Left ventricle myocardium inferior (tissue), 1 donor: Measurements from ENCODE around the gene PACSIN3. TPM values are rescaled to one million over a fixed set of nuclear protein-coding genes. Genes with fewer than 3 reads are reported as not detected.

Source experiments
- DNase-seq: peaks from one replicate; pipeline ENCODE4 v3.0.0-alpha.2; 2020
- H3K27ac ChIP-seq: fragments of 200-600 bp; replicated peaks from 2 replicates; pipeline ENCODE4 v1.8.0; 2021
- H3K27me3 ChIP-seq: fragments of 200-600 bp; 2 replicates; pipeline ENCODE4 v1.8.0; 2021; ENCODE audit warnings: low read depth
- H3K36me3 ChIP-seq: fragments of 200-600 bp; 2 replicates; pipeline ENCODE4 v1.8.0; 2021
- H3K4me1 ChIP-seq: fragments of 200-600 bp; 2 replicates; pipeline ENCODE4 v1.8.0; 2021
- H3K4me3 ChIP-seq: fragments of 200-600 bp; 2 replicates; pipeline ENCODE4 v1.8.0; 2021; ENCODE audit warnings: mild to moderate bottlenecking, moderate library complexity
- H3K9me3 ChIP-seq: fragments of 200-600 bp; replicated peaks from 2 replicates; pipeline ENCODE4 v1.8.0; 2021
- intact Hi-C: fragments of 100-400 bp; cut with micrococcal nuclease; formaldehyde crosslinking; loops from one replicate; pipeline ENCODE4 v1.11.0; 2022
- total RNA-seq: library from RNA; stranded (reverse); fragmentation: NEBNext Ultra II Directional; extraction: Animal tissue kit (Norgen Biotek cat#: 25700); gene quantifications from one replicate; pipeline ENCODE4 v1.2.1, GENCODE V29; 2021
- TF ChIP-seq, protein P1 (sequence below): fragments of 200-600 bp; IDR thresholded peaks from 2 replicates; pipeline ENCODE4 v1.8.0; 2021; ENCODE audit warnings: antibody characterized with exemption, mild to moderate bottlenecking, borderline replicate concordance
- donor health status: DM: no; HTN: yes; CAD: no; lungs with severe emphysema.

Gene PACSIN3
- total RNA-seq, 1 donor from 2014 or later = 198 TPM

DNA sequence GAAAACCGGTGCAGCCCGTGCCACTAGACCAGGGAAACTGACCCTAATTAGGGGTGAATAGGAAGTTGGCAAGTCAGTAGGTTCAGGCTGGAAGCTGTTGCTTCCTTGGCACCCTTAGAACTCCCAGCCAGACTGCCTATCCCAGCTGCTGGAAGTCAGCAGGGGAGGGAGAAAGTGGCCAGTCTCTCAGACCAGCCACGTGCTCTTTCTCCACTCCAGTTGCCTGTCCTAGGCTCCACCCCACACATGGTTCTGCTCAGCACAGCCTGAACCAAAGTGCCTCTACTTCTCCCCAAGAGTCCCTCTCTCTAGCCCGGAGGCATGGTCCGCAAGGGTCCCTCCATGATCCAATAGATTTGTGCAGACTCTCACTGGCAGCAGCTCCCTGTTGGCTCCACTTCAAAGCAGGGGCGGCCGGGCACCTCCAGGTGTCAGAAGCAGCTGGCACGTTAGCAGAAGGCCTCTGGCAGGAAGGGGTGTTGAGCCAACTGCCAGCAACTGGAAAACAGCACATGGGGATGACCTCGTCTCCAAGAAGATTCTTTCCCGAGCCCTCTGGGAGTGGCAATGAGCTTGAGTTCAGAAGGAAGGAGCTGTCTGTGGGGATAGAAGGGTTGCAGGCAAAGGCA is 37.2 kb downstream of the PACSIN3 start:
- Histone ChIP-seq H3K9me3 (no peaks in the 10 kb centered on the region), H3K27me3 (no peaks in the 10 kb centered on the region), H3K4me3 (no peak overlapping the region), H3K36me3 (no peaks in the 10 kb centered on the region), H3K27ac (peak overlapping the region; percentile 23), H3K4me1 (peaks cover 28% of the 10 kb centered on the region)
- TF ChIP-seq, protein P1, sequence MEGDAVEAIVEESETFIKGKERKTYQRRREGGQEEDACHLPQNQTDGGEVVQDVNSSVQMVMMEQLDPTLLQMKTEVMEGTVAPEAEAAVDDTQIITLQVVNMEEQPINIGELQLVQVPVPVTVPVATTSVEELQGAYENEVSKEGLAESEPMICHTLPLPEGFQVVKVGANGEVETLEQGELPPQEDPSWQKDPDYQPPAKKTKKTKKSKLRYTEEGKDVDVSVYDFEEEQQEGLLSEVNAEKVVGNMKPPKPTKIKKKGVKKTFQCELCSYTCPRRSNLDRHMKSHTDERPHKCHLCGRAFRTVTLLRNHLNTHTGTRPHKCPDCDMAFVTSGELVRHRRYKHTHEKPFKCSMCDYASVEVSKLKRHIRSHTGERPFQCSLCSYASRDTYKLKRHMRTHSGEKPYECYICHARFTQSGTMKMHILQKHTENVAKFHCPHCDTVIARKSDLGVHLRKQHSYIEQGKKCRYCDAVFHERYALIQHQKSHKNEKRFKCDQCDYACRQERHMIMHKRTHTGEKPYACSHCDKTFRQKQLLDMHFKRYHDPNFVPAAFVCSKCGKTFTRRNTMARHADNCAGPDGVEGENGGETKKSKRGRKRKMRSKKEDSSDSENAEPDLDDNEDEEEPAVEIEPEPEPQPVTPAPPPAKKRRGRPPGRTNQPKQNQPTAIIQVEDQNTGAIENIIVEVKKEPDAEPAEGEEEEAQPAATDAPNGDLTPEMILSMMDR = no peak
- peak; percentile 26 for DNase-seq
- intact Hi-C loops = no loop called here

GRCh38 chr11:47148270-47148669 is 38.0 kb downstream of the PACSIN3 start:
- TF ChIP-seq, protein P1 = no peak
- Histone ChIP-seq H3K4me3 (no peak overlapping the region), H3K9me3 (no peaks in the 10 kb centered on the region), H3K4me1 (peaks cover 27% of the 10 kb centered on the region), H3K36me3 (no peaks in the 10 kb centered on the region), H3K27ac (no peak overlapping the region), H3K27me3 (no peaks in the 10 kb centered on the region)
- DNase-seq = no peak
- intact Hi-C loops = no loop called here

GRCh38 chr11:47147681-47148080 is 38.6 kb downstream of the PACSIN3 start:
- TF ChIP-seq, protein P1 = no peak
- intact Hi-C loops = no loop called here
- Histone ChIP-seq H3K27me3 (no peaks in the 10 kb centered on the region), H3K4me3 (no peak overlapping the region), H3K36me3 (no peaks in the 10 kb centered on the region), H3K9me3 (no peaks in the 10 kb centered on the region), H3K27ac (no peak overlapping the region), H3K4me1 (peaks cover 29% of the 10 kb centered on the region)
- DNase-seq = no peak

- H3K27me3 ChIP-seq = no peaks in the 10 kb centered on the region
These were observed 39.0 kb downstream of the PACSIN3 start for GRCh38 chr11:47147250-47147649.

GRCh38 chr11:47144541-47144940 is 41.7 kb downstream of the PACSIN3 start:
- TF ChIP-seq, protein P1 = no peak
- H3K36me3 ChIP-seq = no peaks in the 10 kb centered on the region
- no peaks in the 10 kb centered on the region for H3K9me3 ChIP-seq
- no peaks in the 10 kb centered on the region for H3K27me3 ChIP-seq
- DNase-seq = no peak
- intact Hi-C loops = no loop called here
- H3K4me3 ChIP-seq = no peak overlapping the region
- peaks cover 24% of the 10 kb centered on the region for H3K4me1 ChIP-seq
- H3K27ac ChIP-seq = no peak overlapping the region

More at GRCh38 chr11:47147250-47147649, 39.0 kb downstream of the PACSIN3 start:
- no peak for DNase-seq
- no peaks in the 10 kb centered on the region for H3K9me3 ChIP-seq
- no peaks in the 10 kb centered on the region for H3K36me3 ChIP-seq
- intact Hi-C loops = no loop called here
- H3K4me1 ChIP-seq = peaks cover 29% of the 10 kb centered on the region
- H3K27ac ChIP-seq = no peak overlapping the region
- no peak overlapping the region for H3K4me3 ChIP-seq
- TF ChIP-seq, protein P1 = no peak
